TTC549 (cell line): ENCODE data around the gene LGMN.

Source experiments
- FAIRE-seq: peaks from 2 replicates; lab custom pipeline; 2012; peaks lifted over from hg19 to GRCh38; lab: Jason Lieb, UNC

The LGMN gene

GRCh38 chr14:92675976-92676375 lies 72.5 kb downstream of the LGMN start:
- FAIRE-seq: no peak

- FAIRE-seq: no peak
Observed at GRCh38 chr14:92675421-92675820, 73.0 kb downstream of the LGMN start.

GRCh38 chr14:92673601-92674150 lies 74.8 kb downstream of the LGMN start:
- no peak for FAIRE-seq

GRCh38 chr14:92670643-92671366 lies 77.6 kb downstream of the LGMN start:
- FAIRE-seq: no peak

GRCh38 chr14:92670160-92670559 lies 78.3 kb downstream of the LGMN start:
- FAIRE-seq: no peak

- no peak for FAIRE-seq
Observed at GRCh38 chr14:92668276-92668973, 80.0 kb downstream of the LGMN start.

- FAIRE-seq: no peak
Observed at GRCh38 chr14:92666251-92666650, 82.2 kb downstream of the LGMN start.

- no peak for FAIRE-seq
Observed at GRCh38 chr14:92665661-92666110, 82.7 kb downstream of the LGMN start.

GRCh38 chr14:92663049-92663448 lies 85.4 kb downstream of the LGMN start:
- no peak for FAIRE-seq

GRCh38 chr14:92660571-92660970 lies 87.9 kb downstream of the LGMN start:
- no peak for FAIRE-seq

- FAIRE-seq: no peak
Observed at GRCh38 chr14:92659765-92660561, 88.5 kb downstream of the LGMN start.

- no peak for FAIRE-seq
Observed at GRCh38 chr14:92658684-92659083, 89.7 kb downstream of the LGMN start.

GRCh38 chr14:92658160-92658559 lies 90.3 kb downstream of the LGMN start:
- no peak for FAIRE-seq

GRCh38 chr14:92657457-92658142 lies 90.8 kb downstream of the LGMN start:
- FAIRE-seq: no peak

- FAIRE-seq: no peak
Observed at GRCh38 chr14:92656306-92657081, 91.9 kb downstream of the LGMN start.

- no peak for FAIRE-seq
Observed at GRCh38 chr14:92655419-92656201, 92.8 kb downstream of the LGMN start.

GRCh38 chr14:92654239-92654901 lies 94.1 kb downstream of the LGMN start:
- FAIRE-seq: no peak
